ENCODE results near the gene UCHL3. TPM values are rescaled to one million over a fixed set of nuclear protein-coding genes. Genes with fewer than 3 reads are reported as not detected.
A peak's percentile ranks its signal among the peaks of the same experiment; 100 is the strongest.

UCHL3 gene
- total and polyA plus RNA-seq, 9 of the 15 experiments (the other 6 are each of a cell fraction or from before 2014, with no cell fraction given), result 42.2 to 112 (median 85.4) TPM

DNA sequence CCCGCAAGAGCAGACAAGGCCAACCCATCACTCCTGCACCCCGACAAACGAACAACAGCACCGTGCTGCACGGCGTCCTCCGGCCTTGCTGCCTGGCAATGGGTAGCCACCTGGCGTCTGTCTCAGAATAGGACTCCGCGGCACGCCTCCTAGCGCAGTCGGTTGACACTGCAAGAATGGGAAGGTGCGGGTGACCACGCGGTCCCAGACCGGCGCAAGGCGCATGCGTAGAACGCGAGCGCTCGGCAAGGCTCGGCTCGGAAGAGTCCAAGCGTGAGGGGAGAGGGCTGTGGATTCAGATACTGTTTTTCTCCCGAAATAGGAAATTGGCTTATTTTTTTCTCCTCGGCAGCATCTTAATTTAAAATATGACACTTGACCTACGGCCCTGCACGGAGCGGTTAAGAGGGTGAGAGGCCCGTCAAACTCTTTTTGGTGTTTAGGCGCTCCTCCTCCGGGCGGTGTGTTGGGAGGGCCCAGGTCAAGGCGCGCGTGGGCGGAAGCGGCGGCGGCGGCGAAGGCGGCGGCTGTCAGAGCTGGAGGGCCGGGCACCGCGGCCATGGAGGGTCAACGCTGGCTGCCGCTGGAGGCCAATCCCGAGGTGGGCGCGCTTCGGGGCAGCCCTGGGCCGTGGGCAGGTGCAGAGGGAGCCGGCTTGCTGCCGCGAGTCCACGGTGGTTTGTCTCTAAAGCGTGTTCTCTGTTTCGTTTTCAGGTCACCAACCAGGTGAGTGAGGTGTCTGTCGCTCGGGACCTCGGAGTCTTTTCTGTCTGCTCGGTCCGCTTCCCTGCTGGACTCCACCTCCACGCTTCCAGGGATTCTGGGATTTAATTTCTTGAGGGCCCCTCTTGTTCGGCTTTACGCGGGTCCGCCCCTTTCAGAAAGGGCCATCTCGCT is at the start of gene UCHL3 (continued):
- TF ChIP-seq ESRRA (IDR thresholded peaks at IDR 0.05; ENCODE audit: borderline replicate concordance, low read depth), result no peak
- no peak; a peak in 1 of 4 replicates for TF ChIP-seq HDAC1 (IDR thresholded peaks at IDR 0.05)
- TF ChIP-seq, protein P1, sequence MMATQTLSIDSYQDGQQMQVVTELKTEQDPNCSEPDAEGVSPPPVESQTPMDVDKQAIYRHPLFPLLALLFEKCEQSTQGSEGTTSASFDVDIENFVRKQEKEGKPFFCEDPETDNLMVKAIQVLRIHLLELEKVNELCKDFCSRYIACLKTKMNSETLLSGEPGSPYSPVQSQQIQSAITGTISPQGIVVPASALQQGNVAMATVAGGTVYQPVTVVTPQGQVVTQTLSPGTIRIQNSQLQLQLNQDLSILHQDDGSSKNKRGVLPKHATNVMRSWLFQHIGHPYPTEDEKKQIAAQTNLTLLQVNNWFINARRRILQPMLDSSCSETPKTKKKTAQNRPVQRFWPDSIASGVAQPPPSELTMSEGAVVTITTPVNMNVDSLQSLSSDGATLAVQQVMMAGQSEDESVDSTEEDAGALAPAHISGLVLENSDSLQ (IDR thresholded peaks at IDR 0.05), result no peak
- TF ChIP-seq RFX1 (IDR thresholded peaks at IDR 0.05), result peak; percentile 30; the same call in 1 of the 2 replicates
- TF ChIP-seq POLR2A (conservative IDR thresholded peaks at IDR 0.05), result peak; percentile 77
- TF ChIP-seq SMAD3 (CRISPR knock-in tag; conservative IDR thresholded peaks at IDR 0.05), result no peak
- no peak for TF ChIP-seq OTX1 (CRISPR knock-in tag; IDR thresholded peaks at IDR 0.05)
- no peak for TF ChIP-seq ZFP36 (IDR thresholded peaks at IDR 0.05; ENCODE audit: low read depth, low read length, partially characterized antibody)
- TF ChIP-seq KAT8 (IDR thresholded peaks at IDR 0.05; ENCODE audit: low read depth), result no peak
- no peak for TF ChIP-seq ZNF184 (CRISPR knock-in tag; IDR thresholded peaks at IDR 0.05)
- TF ChIP-seq, protein P2, sequence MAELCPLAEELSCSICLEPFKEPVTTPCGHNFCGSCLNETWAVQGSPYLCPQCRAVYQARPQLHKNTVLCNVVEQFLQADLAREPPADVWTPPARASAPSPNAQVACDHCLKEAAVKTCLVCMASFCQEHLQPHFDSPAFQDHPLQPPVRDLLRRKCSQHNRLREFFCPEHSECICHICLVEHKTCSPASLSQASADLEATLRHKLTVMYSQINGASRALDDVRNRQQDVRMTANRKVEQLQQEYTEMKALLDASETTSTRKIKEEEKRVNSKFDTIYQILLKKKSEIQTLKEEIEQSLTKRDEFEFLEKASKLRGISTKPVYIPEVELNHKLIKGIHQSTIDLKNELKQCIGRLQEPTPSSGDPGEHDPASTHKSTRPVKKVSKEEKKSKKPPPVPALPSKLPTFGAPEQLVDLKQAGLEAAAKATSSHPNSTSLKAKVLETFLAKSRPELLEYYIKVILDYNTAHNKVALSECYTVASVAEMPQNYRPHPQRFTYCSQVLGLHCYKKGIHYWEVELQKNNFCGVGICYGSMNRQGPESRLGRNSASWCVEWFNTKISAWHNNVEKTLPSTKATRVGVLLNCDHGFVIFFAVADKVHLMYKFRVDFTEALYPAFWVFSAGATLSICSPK (IDR thresholded peaks at IDR 0.05; ENCODE audit: borderline replicate concordance), result no peak
- no peak for TF ChIP-seq HDAC6 (IDR thresholded peaks at IDR 0.05; ENCODE audit: low read depth, low read length)
- TF ChIP-seq ZNF282 (CRISPR knock-in tag; IDR thresholded peaks at IDR 0.05), result no peak
- TF ChIP-seq, protein P3, sequence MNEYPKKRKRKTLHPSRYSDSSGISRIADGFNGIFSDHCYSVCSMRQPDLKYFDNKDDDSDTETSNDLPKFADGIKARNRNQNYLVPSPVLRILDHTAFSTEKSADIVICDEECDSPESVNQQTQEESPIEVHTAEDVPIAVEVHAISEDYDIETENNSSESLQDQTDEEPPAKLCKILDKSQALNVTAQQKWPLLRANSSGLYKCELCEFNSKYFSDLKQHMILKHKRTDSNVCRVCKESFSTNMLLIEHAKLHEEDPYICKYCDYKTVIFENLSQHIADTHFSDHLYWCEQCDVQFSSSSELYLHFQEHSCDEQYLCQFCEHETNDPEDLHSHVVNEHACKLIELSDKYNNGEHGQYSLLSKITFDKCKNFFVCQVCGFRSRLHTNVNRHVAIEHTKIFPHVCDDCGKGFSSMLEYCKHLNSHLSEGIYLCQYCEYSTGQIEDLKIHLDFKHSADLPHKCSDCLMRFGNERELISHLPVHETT (CRISPR knock-in tag; conservative IDR thresholded peaks at IDR 0.05 in 1 of 2, IDR thresholded peaks at IDR 0.05 in 1 of 2), result peak in 1 of 2 experiments; percentile 54; a peak in 1 of 4 replicates
- TF ChIP-seq ZFX (CRISPR knock-in tag; IDR thresholded peaks at IDR 0.05), result peak; percentile 65
- TF ChIP-seq, protein P4, sequence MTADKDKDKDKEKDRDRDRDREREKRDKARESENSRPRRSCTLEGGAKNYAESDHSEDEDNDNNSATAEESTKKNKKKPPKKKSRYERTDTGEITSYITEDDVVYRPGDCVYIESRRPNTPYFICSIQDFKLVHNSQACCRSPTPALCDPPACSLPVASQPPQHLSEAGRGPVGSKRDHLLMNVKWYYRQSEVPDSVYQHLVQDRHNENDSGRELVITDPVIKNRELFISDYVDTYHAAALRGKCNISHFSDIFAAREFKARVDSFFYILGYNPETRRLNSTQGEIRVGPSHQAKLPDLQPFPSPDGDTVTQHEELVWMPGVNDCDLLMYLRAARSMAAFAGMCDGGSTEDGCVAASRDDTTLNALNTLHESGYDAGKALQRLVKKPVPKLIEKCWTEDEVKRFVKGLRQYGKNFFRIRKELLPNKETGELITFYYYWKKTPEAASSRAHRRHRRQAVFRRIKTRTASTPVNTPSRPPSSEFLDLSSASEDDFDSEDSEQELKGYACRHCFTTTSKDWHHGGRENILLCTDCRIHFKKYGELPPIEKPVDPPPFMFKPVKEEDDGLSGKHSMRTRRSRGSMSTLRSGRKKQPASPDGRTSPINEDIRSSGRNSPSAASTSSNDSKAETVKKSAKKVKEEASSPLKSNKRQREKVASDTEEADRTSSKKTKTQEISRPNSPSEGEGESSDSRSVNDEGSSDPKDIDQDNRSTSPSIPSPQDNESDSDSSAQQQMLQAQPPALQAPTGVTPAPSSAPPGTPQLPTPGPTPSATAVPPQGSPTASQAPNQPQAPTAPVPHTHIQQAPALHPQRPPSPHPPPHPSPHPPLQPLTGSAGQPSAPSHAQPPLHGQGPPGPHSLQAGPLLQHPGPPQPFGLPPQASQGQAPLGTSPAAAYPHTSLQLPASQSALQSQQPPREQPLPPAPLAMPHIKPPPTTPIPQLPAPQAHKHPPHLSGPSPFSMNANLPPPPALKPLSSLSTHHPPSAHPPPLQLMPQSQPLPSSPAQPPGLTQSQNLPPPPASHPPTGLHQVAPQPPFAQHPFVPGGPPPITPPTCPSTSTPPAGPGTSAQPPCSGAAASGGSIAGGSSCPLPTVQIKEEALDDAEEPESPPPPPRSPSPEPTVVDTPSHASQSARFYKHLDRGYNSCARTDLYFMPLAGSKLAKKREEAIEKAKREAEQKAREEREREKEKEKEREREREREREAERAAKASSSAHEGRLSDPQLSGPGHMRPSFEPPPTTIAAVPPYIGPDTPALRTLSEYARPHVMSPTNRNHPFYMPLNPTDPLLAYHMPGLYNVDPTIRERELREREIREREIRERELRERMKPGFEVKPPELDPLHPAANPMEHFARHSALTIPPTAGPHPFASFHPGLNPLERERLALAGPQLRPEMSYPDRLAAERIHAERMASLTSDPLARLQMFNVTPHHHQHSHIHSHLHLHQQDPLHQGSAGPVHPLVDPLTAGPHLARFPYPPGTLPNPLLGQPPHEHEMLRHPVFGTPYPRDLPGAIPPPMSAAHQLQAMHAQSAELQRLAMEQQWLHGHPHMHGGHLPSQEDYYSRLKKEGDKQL (CRISPR knock-in tag; IDR thresholded peaks at IDR 0.05; ENCODE audit: borderline replicate concordance), result no peak
- TF ChIP-seq RCOR1 (IDR thresholded peaks at IDR 0.05; ENCODE audit: borderline replicate concordance in 1 of 2, low read depth in 2 of 2, low read length in 2 of 2), result peak in 1 of 2 experiments; percentile 35; a peak in 1 of 4 replicates
- TF ChIP-seq ZC3H8 (IDR thresholded peaks at IDR 0.05), result no peak

Measured in K562 (cell line).